ENCODE data around the gene SAT1.

The SAT1 gene

DNA sequence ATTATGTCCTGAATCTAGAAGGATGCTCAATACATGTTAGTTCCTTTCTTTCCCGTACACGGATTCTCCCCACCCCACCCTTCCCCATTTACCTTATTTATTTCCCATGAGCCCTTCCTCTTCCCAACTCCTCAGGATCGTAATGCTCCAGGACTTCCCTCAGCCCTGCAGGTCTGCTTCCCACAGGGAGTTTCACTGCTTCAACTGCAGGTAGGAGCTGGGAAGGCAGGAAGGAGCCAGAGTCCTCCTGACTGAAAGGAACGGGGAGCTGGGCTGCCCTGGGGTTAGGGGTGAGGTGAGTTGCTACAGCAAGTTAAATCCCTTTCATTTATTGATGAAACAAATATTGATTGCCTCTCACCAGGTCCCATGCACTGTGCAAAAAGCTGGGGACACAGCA lies 33.2 kb downstream of the SAT1 start:
- Histone ChIP-seq H3K4me1 (no peaks in the 10 kb centered on the region), H2AFZ (no peak overlapping the region), H3K79me2 (no peaks in the 10 kb centered on the region), H3K27me3 (ENCODE audit: control insufficient read depth, insufficient read depth, low read length) (no peaks in the 10 kb centered on the region), H3K4me3 (ENCODE audit: low read depth, low read length) (no peak overlapping the region), H3K27ac (no peak overlapping the region), H3K36me3 (ENCODE audit: control insufficient read depth, insufficient read depth, low read length) (no peaks in the 10 kb centered on the region), H3K9me3 (ENCODE audit: control insufficient read depth, low read length) (no peaks in the 10 kb centered on the region), H3K9ac (no peak overlapping the region), H3K4me2 (ENCODE audit: low read length) (no peak overlapping the region)
- TF ChIP-seq CTCF (IDR thresholded peaks at IDR 0.05): no peak

DNA sequence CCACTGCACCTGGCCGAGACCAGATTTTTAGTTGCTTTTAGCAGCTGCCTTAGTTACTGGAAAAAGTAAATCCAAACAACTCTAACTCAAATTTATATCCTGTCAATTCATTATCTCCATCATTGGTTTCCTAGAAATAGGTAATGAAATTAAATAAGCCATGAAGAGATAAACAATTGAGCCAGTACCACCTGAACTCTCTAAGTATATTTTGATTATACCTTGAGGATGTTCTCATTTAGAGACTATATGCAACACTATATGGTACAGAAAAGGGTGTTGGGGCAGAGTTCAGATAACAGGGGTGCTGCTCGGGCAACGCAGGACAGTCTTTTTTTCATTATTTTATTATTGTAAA lies 35.0 kb downstream of the SAT1 start:
- H3K9me3 ChIP-seq (ENCODE audit: control insufficient read depth, low read length): no peaks in the 10 kb centered on the region
- H2AFZ ChIP-seq: no peak overlapping the region
- no peak overlapping the region for H3K4me2 ChIP-seq (ENCODE audit: low read length)
- H3K4me3 ChIP-seq (ENCODE audit: low read depth, low read length): no peak overlapping the region
- no peaks in the 10 kb centered on the region for H3K27me3 ChIP-seq (ENCODE audit: control insufficient read depth, insufficient read depth, low read length)
- H3K9ac ChIP-seq: no peak overlapping the region
- no peaks in the 10 kb centered on the region for H3K79me2 ChIP-seq
- H3K36me3 ChIP-seq (ENCODE audit: control insufficient read depth, insufficient read depth, low read length): no peaks in the 10 kb centered on the region
- H3K4me1 ChIP-seq: no peaks in the 10 kb centered on the region
- H3K27ac ChIP-seq: no peak overlapping the region
- no peak for TF ChIP-seq CTCF (IDR thresholded peaks at IDR 0.05)

DNA sequence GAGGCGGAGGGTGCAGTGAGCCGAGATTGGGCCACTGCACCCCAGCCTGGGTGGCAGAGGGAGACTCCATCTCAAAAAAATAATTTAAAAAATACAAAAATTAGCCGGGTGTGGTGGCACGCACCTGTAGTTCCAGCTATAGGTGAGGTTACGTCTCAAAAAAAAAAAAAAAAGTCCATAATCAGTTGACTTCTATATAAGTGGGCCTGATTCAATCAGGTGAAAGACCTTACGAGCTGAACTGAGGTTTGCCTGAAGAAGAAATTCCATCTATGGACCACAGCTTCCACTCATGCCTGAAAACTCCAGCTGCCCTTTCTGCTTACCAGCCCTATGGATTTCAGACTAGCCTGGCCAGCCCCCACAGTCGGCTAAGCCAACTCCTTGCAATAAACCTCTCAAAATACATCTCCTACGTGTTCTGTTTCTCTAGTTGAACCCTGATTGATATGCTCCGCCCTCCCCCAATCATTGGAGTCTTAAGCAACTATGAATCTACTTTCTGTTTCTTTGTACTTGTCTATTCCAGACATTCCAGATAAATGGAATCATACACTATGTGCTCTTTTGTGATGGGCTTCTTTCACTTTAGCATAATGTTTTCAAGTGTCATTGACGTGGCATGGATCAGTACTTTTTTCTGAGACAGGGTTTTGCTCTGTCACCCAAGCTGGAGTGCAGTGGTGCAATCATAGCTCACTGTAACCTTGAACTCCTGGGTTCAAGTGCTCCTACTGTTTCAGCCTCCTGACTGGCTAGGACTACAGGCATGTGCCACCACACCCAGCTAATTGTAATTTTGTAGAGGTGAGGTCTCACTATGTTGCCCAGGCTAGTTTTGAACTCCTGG lies 36.6 kb downstream of the SAT1 start:
- Histone ChIP-seq H3K27me3 (ENCODE audit: control insufficient read depth, insufficient read depth, low read length) (no peaks in the 10 kb centered on the region), H3K4me2 (ENCODE audit: low read length) (no peak overlapping the region), H2AFZ (no peak overlapping the region), H3K9me3 (ENCODE audit: control insufficient read depth, low read length) (no peaks in the 10 kb centered on the region), H3K79me2 (no peaks in the 10 kb centered on the region), H3K9ac (no peak overlapping the region), H3K27ac (no peak overlapping the region), H3K4me3 (ENCODE audit: low read depth, low read length) (no peak overlapping the region), H3K4me1 (no peaks in the 10 kb centered on the region), H3K36me3 (ENCODE audit: control insufficient read depth, insufficient read depth, low read length) (no peaks in the 10 kb centered on the region)
- no peak for TF ChIP-seq CTCF (IDR thresholded peaks at IDR 0.05)

GRCh38 chrX:23820235-23820782 lies 37.3 kb downstream of the SAT1 start:
- no peaks in the 10 kb centered on the region for H3K4me1 ChIP-seq
- H2AFZ ChIP-seq: no peak overlapping the region
- H3K9ac ChIP-seq: no peak overlapping the region
- H3K4me2 ChIP-seq (ENCODE audit: low read length): no peak overlapping the region
- no peak overlapping the region for H3K27ac ChIP-seq
- no peaks in the 10 kb centered on the region for H3K36me3 ChIP-seq (ENCODE audit: control insufficient read depth, insufficient read depth, low read length)
- TF ChIP-seq CTCF (IDR thresholded peaks at IDR 0.05): peak; percentile 15
- no peaks in the 10 kb centered on the region for H3K9me3 ChIP-seq (ENCODE audit: control insufficient read depth, low read length)
- H3K79me2 ChIP-seq: no peaks in the 10 kb centered on the region
- H3K4me3 ChIP-seq (ENCODE audit: low read depth, low read length): no peak overlapping the region
- H3K27me3 ChIP-seq (ENCODE audit: control insufficient read depth, insufficient read depth, low read length): no peaks in the 10 kb centered on the region

- no peak for TF ChIP-seq CTCF (IDR thresholded peaks at IDR 0.05)
- Histone ChIP-seq H3K4me2 (ENCODE audit: low read length) (no peak overlapping the region), H3K36me3 (ENCODE audit: control insufficient read depth, insufficient read depth, low read length) (no peaks in the 10 kb centered on the region), H2AFZ (no peak overlapping the region), H3K4me3 (ENCODE audit: low read depth, low read length) (no peak overlapping the region), H3K79me2 (no peaks in the 10 kb centered on the region), H3K27ac (no peak overlapping the region), H3K4me1 (no peaks in the 10 kb centered on the region), H3K27me3 (ENCODE audit: control insufficient read depth, insufficient read depth, low read length) (no peaks in the 10 kb centered on the region), H3K9ac (no peak overlapping the region), H3K9me3 (ENCODE audit: control insufficient read depth, low read length) (no peaks in the 10 kb centered on the region)
Measured at GRCh38 chrX:23821847-23822246, 38.9 kb downstream of the SAT1 start.
